ENCODE results near the gene TMEM176B. TPM values are rescaled to one million over a fixed set of nuclear protein-coding genes. Genes with fewer than 3 reads are reported as not detected.

TMEM176B gene
- total RNA-seq, 4 donors from 2014 or later = 2.5 to 16.6 (median 6.1) TPM

- no peak overlapping the region for H3K4me3 ChIP-seq (ENCODE audit: low read depth, poor library complexity, severe bottlenecking)
- intact Hi-C loops (cut with DNase I; ENCODE audit: low total_unique reads) = no loop called here
- no peak for DNase-seq (ENCODE audit: low spot score in 2 of 2)
- no peak for TF ChIP-seq POLR2A (IDR thresholded peaks at IDR 0.05)
- WGBS, 2 donors = 66 to 79% methylated on average over 5 of the region's 6 CpGs
Observed at GRCh38 chr7:150835702-150836280, 35.6 kb upstream of the TMEM176B start.

- WGBS, 2 donors = 78 to 88% methylated on average over 1 of the region's 1 CpG
- H3K4me3 ChIP-seq (ENCODE audit: low read depth, poor library complexity, severe bottlenecking) = no peak overlapping the region
- intact Hi-C loops (cut with DNase I; ENCODE audit: low total_unique reads) = no loop called here
- TF ChIP-seq, protein P1, sequence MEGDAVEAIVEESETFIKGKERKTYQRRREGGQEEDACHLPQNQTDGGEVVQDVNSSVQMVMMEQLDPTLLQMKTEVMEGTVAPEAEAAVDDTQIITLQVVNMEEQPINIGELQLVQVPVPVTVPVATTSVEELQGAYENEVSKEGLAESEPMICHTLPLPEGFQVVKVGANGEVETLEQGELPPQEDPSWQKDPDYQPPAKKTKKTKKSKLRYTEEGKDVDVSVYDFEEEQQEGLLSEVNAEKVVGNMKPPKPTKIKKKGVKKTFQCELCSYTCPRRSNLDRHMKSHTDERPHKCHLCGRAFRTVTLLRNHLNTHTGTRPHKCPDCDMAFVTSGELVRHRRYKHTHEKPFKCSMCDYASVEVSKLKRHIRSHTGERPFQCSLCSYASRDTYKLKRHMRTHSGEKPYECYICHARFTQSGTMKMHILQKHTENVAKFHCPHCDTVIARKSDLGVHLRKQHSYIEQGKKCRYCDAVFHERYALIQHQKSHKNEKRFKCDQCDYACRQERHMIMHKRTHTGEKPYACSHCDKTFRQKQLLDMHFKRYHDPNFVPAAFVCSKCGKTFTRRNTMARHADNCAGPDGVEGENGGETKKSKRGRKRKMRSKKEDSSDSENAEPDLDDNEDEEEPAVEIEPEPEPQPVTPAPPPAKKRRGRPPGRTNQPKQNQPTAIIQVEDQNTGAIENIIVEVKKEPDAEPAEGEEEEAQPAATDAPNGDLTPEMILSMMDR (IDR thresholded peaks at IDR 0.05) = no peak
- no peak for TF ChIP-seq POLR2A (IDR thresholded peaks at IDR 0.05)
- no peak for DNase-seq (ENCODE audit: low spot score in 2 of 2)
Observed at GRCh38 chr7:150835019-150835418, 34.9 kb upstream of the TMEM176B start.

DNA sequence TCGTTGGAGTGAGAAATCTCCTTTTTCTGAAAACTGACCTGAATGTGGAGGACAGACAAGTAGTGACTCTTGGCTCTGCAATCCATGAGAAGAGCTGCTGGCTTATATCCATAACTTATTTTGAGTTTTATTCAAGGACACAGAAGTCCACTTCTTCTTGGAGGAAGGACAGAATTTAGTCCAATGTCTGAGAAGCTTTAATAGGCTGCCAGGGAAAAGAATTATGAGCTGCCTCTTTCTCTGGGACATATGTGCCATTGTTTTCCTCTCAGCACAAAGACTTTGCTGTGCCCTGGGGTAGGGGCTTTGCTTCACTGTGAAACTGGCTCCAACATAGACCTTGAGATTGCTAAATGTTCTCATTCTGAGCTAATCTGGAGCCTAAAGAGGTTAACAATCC is 31.7 kb upstream of the TMEM176B start:
- intact Hi-C loops (cut with DNase I; ENCODE audit: low total_unique reads) = no loop called here
- no peak overlapping the region for H3K4me3 ChIP-seq (ENCODE audit: low read depth, poor library complexity, severe bottlenecking)
- TF ChIP-seq, protein P1 (IDR thresholded peaks at IDR 0.05) = no peak
- no peak for TF ChIP-seq POLR2A (IDR thresholded peaks at IDR 0.05)
- 66 to 68% methylated on average over 1 of the region's 1 CpG for WGBS, 2 donors
- DNase-seq (ENCODE audit: low spot score in 2 of 2) = no peak

DNA sequence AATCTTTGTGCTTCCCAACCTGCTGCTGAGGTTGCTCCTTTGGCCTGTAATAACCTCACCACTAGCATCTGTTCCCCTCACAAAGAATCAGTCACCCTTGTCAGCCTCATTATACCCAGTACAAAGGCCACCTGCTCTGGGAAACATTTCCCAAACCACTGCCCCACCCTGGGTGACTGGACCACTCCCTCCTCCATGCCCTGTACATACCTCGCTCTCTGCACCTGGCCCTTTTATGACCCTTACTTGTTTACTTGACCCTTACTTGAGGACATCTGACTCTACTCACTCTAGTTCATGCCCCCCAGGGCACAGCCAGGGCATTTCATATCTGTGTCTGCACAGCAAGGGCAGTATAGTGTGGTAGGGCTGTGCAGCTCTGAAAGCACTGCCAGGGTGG is 30.8 kb upstream of the TMEM176B start:
- DNase-seq (ENCODE audit: low spot score in 2 of 2) = no peak
- TF ChIP-seq POLR2A (IDR thresholded peaks at IDR 0.05) = no peak
- TF ChIP-seq, protein P1 (IDR thresholded peaks at IDR 0.05) = no peak
- no peak overlapping the region for H3K4me3 ChIP-seq (ENCODE audit: low read depth, poor library complexity, severe bottlenecking)
- WGBS, 2 donors = 60 to 79% methylated on average over 1 of the region's 1 CpG
- intact Hi-C loops (cut with DNase I; ENCODE audit: low total_unique reads) = no loop called here

DNA sequence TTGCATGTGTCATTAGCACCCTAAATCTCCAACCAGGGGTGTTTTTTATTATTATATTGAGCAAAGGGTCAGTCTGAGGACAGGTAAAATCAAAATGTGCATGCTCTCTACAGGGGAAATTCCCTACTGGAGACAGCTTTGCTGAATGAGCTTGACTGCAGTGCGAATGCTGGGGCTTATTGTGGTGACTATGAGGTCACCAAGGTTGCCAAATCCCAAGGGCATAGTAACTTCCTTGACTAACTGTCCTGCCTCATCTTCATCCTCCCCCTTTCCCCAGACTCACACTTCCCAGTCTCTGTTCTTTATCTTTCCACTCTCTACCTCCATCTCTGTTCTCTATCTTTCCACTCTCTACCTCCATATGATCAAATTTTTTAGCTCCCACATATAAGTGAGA is 29.3 kb upstream of the TMEM176B start:
- H3K4me3 ChIP-seq (ENCODE audit: low read depth, poor library complexity, severe bottlenecking) = no peak overlapping the region
- TF ChIP-seq POLR2A (IDR thresholded peaks at IDR 0.05) = no peak
- 40 to 63% methylated on average over 1 of the region's 1 CpG for WGBS, 2 donors
- no peak for DNase-seq (ENCODE audit: low spot score in 2 of 2)
- intact Hi-C loops (cut with DNase I; ENCODE audit: low total_unique reads) = no loop called here

DNA sequence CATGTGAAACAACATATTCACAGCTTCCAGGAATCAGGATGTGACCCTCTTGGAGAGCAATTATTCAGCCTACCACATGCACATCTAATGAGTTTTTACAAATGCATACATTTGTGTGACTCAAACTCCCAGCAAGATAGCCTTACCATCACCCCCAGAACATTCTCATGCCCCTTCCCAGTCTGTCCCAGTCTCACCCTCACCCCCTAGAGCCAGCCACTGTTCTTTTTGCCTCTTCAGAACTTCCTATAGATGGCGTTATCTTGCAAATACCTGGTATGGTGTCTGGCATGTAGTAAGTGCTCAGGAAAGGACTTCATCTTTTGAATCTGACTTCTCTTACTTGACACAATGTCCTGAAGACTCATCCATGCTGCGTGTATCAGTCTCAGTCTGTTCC is 28.2 kb upstream of the TMEM176B start:
- DNase-seq (ENCODE audit: low spot score in 2 of 2) = no peak
- intact Hi-C loops (cut with DNase I; ENCODE audit: low total_unique reads) = no loop called here
- H3K4me3 ChIP-seq (ENCODE audit: low read depth, poor library complexity, severe bottlenecking) = no peak overlapping the region
- WGBS, 2 donors = 85 to 87% methylated on average over 2 of the region's 2 CpGs
- TF ChIP-seq POLR2A (IDR thresholded peaks at IDR 0.05) = no peak
- TF ChIP-seq, protein P1 (IDR thresholded peaks at IDR 0.05) = no peak

Measured in lower leg skin (tissue), 4 donors.